D721Med (cell line): ENCODE results near the gene VSTM4.

Experiments used
- DNase-seq: peaks from one replicate; pipeline ENCODE4 v3.0.0; 2011; ENCODE audit warnings: low spot score; ENCODE audit not compliant: insufficient read length
- FAIRE-seq: peaks from 2 replicates; lab custom pipeline; 2011; peaks lifted over from hg19 to GRCh38; lab: Jason Lieb, UNC
- TF ChIP-seq, protein P1 (sequence below): IDR thresholded peaks from 2 replicates; pipeline ENCODE4 v1.5.1; 2012; ENCODE audit warnings: mild to moderate bottlenecking, control low read depth; ENCODE audit not compliant: insufficient read depth; ENCODE audit errors: missing control alignments

Gene VSTM4

GRCh38 chr10:49160814-49161213, 45.5 kb upstream of the VSTM4 start:
- TF ChIP-seq, protein P1, sequence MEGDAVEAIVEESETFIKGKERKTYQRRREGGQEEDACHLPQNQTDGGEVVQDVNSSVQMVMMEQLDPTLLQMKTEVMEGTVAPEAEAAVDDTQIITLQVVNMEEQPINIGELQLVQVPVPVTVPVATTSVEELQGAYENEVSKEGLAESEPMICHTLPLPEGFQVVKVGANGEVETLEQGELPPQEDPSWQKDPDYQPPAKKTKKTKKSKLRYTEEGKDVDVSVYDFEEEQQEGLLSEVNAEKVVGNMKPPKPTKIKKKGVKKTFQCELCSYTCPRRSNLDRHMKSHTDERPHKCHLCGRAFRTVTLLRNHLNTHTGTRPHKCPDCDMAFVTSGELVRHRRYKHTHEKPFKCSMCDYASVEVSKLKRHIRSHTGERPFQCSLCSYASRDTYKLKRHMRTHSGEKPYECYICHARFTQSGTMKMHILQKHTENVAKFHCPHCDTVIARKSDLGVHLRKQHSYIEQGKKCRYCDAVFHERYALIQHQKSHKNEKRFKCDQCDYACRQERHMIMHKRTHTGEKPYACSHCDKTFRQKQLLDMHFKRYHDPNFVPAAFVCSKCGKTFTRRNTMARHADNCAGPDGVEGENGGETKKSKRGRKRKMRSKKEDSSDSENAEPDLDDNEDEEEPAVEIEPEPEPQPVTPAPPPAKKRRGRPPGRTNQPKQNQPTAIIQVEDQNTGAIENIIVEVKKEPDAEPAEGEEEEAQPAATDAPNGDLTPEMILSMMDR = no peak
- no peak for FAIRE-seq
- DNase-seq = no peak

GRCh38 chr10:49160110-49160509, 44.8 kb upstream of the VSTM4 start:
- TF ChIP-seq, protein P1 = no peak
- no peak for FAIRE-seq
- no peak for DNase-seq

- no peak for FAIRE-seq
- no peak for DNase-seq
- TF ChIP-seq, protein P1 = no peak
Observed at GRCh38 chr10:49158915-49159314, 43.6 kb upstream of the VSTM4 start.

DNA sequence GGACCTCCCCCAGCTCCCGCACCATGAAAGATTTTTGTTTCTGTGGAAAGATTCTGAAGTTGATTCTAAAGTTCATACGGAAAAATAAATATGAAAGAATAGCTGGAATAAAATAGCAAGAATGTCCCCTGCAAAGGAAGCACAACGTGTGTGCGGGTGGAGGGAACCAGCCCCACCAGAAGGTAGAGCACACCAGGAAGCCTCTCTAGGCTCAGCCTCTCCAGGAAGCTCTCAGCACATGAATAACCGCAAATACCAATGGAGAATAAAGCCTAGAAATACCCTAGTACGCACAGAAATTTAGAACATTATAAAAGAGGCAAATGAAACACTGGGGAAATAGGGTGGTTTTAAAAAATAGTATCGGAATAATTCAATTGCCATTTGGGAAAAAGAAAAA, 43.1 kb upstream of the VSTM4 start:
- FAIRE-seq (no peak), DNase-seq (no peak)
- TF ChIP-seq, protein P1 = no peak

DNA sequence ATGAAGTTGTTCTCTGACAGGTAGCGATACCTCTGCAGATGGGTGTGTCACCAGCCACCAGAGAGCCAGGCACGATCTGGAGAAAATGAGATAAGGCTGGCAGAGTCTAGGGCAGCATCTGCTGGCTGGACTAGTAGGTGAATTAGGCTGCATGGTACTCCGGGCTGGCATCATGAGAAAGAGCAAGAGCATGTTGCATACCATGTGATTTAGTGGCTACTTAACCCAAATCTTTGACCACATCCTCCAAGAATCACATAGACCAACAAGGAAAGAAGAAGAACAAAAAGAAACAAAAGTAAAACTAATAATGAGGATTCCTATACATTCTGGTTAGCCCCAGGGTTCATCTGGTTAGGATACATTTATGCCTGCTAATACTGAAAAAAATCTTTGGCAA, 41.9 kb upstream of the VSTM4 start:
- FAIRE-seq (no peak), DNase-seq (no peak)
- TF ChIP-seq, protein P1 = no peak

DNA sequence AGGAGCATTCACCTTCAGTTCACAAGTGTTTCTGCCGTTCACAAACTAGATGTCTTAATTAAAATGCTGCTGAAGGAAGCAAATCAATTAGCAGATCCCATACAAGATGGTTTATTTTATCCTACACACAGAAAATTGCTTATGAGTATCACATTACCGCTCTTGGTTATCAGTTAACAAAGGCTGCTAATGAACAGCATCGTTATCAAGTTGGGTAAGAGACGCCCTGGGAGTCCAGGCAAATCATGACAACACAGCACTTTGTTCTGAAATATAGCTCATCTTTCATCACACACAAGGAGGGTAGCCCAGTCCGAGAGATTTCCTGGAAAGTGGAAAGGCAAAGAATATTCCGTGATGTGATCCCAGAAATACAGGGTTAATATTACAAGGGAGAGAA, 39.3 kb upstream of the VSTM4 start:
- FAIRE-seq = no peak
- TF ChIP-seq, protein P1 = no peak
- no peak for DNase-seq

GRCh38 chr10:49153971-49154370, 38.6 kb upstream of the VSTM4 start:
- TF ChIP-seq, protein P1 = no peak
- no peak for FAIRE-seq
- no peak for DNase-seq
